HG02970 (cell line): ENCODE measurements around the gene SPIRE2.
"Not testable (repeated sequence)": the region's sequence is repeated elsewhere in the genome, so short reads cannot be mapped to it uniquely, and the experiment has no call there.

Source experiments
- ATAC-seq: cut with Tn5 transposase; IDR thresholded peaks from one replicate; pipeline ENCODE4 v1.9.1; 2021; ENCODE audit warnings: mild to moderate bottlenecking, moderate library complexity, moderate number of reproducible peaks; ENCODE audit not compliant: unreplicated experiment, low FRiP score

SPIRE2 gene

DNA sequence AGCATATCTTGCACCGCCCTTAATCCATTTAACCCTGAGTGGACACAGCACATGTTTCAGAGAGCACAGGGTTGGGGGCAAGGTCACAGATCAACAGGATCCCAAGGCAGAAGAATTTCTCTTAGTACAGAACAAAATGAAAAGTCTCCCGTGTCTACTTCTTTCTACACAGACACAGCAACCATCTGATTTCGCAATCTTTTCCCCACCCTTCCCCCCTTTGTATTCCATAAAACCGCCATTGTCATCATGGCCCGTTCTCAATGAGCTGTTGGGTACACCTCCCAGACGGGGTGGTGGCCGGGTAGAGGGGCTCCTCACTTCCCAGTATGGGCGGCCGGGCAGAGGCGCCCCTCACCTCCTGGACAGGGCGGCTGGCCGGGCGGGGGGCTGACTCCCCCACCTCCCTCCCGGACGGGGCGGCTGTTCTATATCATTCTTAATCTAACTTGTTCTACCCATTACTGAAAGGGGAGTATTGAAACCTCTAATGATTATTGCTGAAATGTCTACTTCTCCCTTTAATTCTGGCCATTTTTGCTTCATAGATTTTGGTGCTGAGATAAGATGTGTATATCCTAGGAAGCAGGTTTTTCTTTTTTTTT, 21.6 kb upstream of the SPIRE2 start:
- ATAC-seq, result not testable (repeated sequence)

DNA sequence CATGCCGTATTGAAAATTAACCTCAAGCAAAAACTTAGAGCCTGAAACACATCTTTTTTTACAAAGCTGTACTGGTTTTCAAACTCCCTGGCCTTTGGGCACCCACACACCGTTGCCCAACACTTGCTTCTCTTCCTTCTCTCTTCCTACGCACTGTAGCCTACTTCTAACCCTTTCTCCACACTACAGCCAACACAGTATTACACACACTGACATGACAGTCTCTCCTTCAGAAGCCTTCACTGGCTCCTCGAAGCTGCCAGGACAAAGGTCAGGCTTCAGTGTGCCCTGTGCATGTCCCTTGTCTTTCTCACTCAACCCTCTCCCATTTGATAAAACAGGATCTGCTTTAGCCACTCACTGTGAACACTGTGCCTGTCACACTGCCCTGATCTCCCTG, 19.8 kb upstream of the SPIRE2 start:
- ATAC-seq, result no peak

GRCh38 chr16:89811321-89811720, 17.0 kb upstream of the SPIRE2 start:
- no peak for ATAC-seq

- ATAC-seq, result peak; percentile 30
These were observed 12.5 kb upstream of the SPIRE2 start for GRCh38 chr16:89815639-89816348.

DNA sequence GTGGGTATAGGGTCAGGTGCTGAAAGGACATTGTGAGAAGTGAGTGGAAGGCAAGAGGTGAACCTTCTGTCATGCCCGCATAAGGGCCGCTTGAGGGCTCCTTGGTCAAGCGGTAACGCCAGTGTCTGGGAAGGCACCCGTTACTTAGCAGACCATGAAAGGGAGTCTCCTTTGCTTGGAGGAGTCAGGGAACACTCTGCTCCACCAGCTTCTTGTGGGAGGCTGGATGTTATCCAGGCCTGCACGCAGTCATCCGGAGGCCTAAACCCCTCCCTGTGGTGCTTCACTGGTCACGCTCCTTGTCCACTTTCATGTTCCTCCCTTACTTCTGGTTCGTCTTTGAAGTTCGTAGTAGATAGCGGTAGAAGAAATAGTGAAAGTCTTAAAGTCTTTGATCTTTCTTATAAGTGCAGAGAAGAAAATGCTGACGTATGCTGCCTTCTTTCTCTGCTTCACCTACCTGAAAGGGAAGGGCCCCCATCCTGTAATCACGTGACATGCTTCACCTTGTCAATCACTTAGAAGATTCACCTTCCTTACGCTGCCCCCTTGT, 9.3 kb upstream of the SPIRE2 start:
- not testable (repeated sequence) for ATAC-seq

DNA sequence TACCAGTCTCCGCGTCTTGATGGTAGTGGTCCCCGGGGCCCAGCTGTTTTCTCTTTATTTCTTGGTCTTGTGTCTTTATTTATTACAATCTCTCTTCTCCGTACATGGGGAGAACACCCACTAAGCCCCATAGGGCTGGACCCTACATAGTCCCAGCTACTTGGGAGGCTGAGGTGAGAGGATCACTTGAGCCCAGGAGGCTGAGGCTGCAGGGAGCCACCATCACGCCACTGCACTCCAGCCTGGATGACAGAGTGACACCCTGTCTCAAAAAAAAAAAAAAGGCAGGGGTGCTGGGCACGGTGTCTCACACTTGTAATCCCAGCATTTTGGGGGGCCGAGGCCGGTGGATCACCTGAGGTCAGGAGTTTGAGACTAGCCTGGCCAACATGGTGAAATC, 8.8 kb upstream of the SPIRE2 start:
- ATAC-seq, result not testable (repeated sequence)

DNA sequence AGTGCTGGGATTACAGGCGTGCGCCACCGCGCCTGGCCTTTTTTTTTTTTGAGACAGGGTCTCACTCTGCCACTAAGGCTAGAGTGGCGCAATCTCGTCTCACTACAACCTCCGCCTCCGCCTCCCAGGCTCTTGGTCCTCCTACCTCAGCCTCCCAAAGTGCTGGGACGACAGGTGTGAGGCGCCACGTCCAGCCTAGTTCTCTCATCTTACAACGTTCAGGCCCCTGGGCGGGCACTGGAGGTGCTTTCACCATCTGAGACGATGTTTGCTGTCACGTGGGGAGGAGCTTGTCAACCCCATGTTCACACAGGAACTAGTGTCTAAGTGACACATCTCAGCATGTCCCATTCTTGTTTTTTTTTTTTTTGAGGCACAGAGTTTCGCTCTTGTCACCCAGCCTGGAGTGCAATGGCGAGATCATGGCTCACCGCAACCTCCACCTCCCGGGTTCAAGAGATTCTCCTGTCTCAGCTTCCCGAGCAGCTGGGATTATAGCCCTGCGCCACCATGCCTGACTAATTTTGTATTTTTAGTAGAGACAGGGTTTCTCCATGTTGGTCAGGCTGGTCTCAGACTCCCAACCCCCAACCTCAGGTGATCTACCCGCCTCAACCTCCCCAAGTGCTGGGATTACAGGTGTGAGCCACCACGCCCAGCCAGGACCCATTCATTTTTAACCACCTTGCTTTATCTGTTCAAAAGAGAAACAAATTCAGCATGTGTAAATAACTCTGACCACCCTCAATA, 6.7 kb upstream of the SPIRE2 start:
- ATAC-seq, result no peak

- ATAC-seq, result no peak
These were observed 5.8 kb upstream of the SPIRE2 start for GRCh38 chr16:89822188-89823086.

DNA sequence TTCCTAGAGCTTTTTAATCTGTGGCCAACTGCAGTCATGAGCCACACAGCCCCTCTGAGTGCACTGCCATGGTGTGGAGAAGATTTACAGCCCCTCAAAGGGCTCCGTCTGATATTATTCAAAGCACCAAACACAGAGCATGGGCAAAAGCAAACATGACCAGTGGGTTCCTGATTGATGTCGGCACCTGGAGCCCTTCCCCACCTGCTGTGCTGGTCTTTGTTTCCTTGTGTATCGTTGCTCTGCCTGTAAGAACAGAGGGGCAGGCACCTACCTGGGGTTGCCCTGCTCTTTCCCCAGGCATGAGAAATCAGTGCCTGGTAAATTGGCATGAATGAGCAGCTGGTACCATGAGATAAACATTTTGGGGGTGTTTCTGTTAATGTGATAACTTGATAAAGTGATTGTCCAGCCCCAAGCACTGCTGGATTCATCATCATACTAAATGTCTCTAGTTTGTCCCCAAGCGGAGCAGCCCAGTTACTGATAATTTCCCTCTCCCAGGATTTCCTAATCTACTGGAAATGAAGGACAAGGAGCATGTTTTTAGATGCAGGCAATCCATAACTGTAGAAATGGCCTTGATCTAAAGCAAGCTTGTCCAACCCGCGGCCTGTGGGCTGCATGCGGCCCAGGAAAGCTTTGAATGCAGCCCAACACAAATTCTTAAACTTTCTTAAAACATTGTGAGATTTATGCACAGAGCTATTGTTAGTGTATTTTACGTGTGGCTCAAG, 5.0 kb upstream of the SPIRE2 start:
- no peak for ATAC-seq

DNA sequence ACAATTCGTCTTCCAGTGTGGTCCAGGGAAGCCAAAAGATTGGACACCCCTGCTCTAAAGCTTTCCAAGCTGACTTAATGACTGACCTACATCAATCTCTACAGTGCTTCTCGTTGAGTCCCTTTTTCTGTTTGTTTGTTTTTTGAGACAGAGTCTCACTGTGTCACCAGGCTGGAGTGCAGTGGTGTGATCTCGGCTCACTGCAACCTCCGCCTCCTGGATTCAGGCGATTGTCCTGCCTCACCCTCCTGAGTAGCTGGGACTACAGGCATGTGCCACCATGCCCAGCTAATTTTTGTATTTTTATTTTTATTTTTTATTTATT, 4.5 kb upstream of the SPIRE2 start:
- not testable (repeated sequence) for ATAC-seq

DNA sequence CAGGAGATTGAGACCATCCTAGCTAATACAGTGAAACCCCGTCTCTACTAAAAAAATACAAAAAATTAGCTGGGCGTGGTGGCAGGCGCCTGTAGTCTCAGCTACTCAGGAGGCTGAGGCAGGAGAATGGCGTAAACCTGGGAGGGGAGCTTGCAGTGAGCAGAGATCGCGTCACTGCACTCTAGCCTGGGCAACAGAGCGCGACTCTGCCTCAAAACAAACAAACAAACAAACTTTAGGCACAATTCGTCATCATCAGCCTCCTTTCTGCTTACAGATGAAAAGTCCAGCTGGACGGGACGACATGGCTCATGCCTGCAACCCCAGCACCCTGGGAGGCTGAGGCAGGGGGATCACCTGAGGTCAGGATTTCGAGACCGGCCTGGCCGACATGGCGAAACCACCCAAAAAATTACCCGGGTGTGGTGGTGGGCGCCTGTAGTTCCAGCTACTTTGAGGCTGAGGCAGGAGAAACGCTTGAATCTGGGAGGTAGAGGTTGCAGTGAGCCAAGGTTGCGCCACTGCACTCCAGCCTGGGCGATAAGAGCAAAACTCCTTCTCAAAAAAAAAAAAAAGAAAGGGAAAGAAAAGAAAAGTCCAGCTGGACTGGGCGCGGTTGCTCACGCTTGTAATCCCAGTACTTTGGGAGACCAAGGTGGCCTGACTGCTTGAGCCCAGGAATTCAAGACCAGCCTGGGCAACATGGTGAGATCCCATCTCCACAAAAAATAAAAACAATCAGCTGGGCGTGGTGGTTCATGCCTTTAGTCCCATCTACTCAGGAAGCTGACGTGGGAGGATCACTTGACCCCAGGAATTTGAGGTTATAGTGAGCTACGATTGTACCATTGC, 1.5 kb upstream of the SPIRE2 start:
- no peak for ATAC-seq

GRCh38 chr16:89827383-89828198, 684 bp upstream of the SPIRE2 start:
- ATAC-seq, result no peak

DNA sequence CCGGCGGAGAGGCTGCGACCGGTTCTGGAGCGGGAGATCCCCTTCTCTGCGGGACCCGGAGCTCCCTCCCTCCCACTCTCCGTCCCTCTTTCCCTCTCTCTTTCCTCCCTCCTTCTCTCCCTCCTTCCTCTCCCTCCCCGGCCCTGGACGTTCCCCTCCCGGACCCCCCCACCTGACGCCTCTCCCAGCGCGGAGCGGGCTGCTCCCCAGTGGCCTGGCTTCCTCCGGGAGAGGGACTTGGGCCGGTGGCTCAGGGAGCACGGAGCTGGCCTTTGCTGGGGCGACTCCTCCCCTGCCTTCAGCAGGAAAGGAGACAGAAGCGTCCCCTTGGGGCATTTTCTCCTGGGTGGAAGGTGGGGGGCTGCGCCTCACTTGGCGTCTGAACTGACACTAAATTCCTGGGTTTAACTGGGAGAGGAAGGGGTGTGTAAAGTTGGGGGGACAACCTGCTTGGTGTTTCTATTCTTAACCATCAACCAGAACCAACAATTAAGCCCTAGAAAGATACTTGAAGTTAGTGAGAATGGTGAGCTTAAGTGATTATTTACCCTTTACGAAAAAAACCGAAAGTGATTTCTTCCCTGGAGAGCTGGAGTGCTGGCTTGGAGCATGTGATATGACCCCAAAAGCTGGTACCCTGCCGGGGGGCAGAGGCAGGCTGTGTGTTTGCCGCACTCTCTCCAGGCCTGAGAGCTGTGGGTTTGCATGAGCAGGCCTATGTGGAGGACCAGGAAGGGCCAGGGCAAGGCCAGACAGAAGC, 775 bp downstream of the SPIRE2 start:
- ATAC-seq, result no peak

DNA sequence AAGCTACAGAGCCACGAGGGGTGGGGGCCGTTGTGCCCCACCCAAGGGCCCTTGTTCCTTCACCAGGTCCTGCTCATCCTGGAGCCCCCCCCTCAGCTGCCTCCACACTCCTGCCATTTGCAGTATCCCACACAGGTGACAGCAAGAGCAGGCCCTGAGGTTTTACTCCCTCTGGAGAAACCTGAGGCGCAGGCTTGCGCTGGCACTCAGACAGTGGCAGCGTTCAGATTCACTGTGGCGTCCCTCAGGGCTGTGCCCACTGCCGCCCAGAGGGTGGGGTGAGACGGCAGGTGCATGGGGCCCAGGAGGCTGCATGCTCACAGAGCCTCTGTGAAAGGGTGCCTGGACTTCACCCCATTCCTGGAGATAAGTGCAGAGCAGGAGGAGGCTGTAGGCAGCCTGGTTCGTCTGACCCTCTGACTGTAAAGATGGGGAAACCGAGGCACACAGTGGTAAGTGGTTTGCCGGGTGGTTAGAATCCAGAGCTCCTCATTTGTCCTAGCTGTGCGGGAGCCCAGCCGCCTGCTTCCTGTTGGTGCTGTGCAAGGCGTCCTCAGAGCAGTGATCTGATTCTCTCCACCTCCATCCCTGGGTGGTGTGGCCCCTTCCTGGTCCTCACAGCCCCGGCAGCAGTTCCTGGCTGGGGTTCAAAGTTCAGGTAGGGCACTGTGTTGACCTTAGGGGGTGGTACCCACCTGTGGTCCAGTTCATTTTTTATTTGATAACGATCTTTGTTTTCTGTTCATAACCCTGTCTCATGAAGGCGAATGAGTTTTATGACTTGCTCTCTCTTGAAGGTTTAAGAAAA, 1.6 kb downstream of the SPIRE2 start:
- no peak for ATAC-seq

DNA sequence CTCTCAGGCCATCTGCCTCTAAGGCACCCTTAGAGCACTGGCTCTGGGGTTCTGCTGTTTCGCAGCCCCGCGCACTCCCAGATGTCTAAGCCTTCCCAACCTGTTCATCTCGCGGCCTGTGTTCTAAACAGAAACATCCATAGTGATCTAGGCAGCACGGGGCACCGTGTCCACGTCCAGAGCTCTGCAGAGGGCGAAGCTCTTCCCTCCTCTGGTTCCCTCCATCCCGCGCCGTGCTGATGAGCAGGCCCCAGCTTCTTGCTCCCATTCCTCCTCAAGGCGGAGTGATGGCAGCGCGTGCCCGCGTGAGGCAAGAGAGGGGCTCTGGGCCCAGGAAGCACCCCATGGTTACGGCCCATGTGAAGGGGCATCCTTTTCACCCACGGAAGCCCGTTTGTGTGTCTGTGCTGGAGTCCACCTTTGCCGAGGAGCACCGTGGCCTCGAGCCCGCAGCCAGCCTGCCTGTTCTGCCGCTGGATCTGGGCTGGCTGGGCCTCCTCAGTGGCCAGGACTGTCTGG, 3.6 kb downstream of the SPIRE2 start:
- no peak for ATAC-seq

DNA sequence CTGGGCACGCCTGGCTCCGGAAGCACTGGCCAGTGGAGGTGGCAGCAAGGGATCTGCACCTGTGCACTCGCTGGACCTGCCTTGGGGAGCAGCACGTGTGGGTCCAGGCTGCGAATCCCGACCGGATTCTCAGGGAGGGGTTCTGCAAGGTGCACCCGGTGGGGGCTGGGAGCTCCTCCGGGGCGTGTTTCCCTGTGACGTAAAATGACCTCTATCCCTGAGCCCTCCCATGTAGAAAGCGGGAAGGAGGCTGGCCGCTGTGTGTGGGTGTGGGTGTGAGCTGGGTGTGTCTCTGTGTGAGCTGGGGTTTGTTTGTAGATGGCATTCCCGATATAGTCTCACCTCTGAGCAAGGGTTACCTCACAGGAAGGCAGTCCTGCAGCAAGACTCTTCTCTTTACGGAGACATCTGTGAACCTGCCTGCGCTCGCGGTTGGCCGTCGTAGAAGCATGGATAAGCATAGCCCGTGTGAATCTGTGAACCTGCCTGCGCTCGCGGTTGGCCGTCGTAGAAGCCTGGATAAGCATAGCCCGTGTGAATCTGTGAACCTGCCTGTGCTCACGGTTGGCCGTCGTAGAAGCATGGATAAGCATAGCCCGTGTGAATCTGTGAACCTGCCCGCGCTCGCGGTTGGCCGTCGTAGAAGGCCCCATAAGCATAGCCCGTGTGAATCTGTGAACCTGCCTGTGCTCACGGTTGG, 5.5 kb downstream of the SPIRE2 start:
- not testable (repeated sequence) for ATAC-seq
